ENCODE data around the gene ACTRT2.

- no peak for TF ChIP-seq POLR2A (IDR thresholded peaks at IDR 0.05)
- TF ChIP-seq, protein P1, sequence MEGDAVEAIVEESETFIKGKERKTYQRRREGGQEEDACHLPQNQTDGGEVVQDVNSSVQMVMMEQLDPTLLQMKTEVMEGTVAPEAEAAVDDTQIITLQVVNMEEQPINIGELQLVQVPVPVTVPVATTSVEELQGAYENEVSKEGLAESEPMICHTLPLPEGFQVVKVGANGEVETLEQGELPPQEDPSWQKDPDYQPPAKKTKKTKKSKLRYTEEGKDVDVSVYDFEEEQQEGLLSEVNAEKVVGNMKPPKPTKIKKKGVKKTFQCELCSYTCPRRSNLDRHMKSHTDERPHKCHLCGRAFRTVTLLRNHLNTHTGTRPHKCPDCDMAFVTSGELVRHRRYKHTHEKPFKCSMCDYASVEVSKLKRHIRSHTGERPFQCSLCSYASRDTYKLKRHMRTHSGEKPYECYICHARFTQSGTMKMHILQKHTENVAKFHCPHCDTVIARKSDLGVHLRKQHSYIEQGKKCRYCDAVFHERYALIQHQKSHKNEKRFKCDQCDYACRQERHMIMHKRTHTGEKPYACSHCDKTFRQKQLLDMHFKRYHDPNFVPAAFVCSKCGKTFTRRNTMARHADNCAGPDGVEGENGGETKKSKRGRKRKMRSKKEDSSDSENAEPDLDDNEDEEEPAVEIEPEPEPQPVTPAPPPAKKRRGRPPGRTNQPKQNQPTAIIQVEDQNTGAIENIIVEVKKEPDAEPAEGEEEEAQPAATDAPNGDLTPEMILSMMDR (IDR thresholded peaks at IDR 0.05) = no peak
These were observed 41.0 kb upstream of the ACTRT2 start for GRCh38 chr1:2980073-2980791.
